ENCODE measurements around the gene SPINK8. TPM values are rescaled to one million over a fixed set of nuclear protein-coding genes. Genes with fewer than 3 reads are reported as not detected.

Gene SPINK8
- total RNA-seq, 5 donors from 2014 or later (not counting 1 experiment from before 2014, with no cell fraction given), result not detected

Other genes starting within 250 kb of the SPINK8 start
- gene CDC25A, start 145.2 kb downstream of the SPINK8 start, total RNA-seq, result 1 to 10 TPM in 1 of 5 donors, under 1 TPM in 4; 0.28 to 1.1 (median 0.44) TPM
- not detected for gene CAMP, start 110.2 kb downstream of the SPINK8 start, total RNA-seq
- gene ZNF589, start 92.6 kb downstream of the SPINK8 start, total RNA-seq, result 10 to 100 TPM; 34.4 to 47.6 (median 44.2) TPM
- 10 to 100 TPM; 15.2 to 38.0 (median 31.8) TPM for gene NME6, start 32.3 kb downstream of the SPINK8 start, total RNA-seq
- not detected for gene FBXW12, start 38.6 kb upstream of the SPINK8 start, total RNA-seq
- 1 to 10 TPM; 2.5 to 6.9 (median 5.9) TPM for gene PLXNB1, start 96.4 kb upstream of the SPINK8 start, total RNA-seq
- gene CCDC51, start 106.5 kb upstream of the SPINK8 start, total RNA-seq, result 1 to 10 TPM; 5.0 to 7.9 (median 6.4) TPM
- 100 to 1,000 TPM; 216 to 245 (median 229) TPM for gene TMA7, start 106.6 kb upstream of the SPINK8 start, total RNA-seq
- gene ATRIP, start 113.1 kb upstream of the SPINK8 start, total RNA-seq, result 10 to 100 TPM in 3 of 5 donors, 1 to 10 TPM in 2; 7.8 to 14.9 (median 12.8) TPM
- 100 to 1,000 TPM; 156 to 258 (median 217) TPM for gene SHISA5, start 170.5 kb upstream of the SPINK8 start, total RNA-seq
- 1 to 10 TPM; 1.8 to 4.2 (median 2.4) TPM for gene PFKFB4, start 223.1 kb upstream of the SPINK8 start, total RNA-seq
- under 1 TPM in 1 of 5 donors, not detected in 4; 0.16 TPM for gene UCN2, start 230.1 kb upstream of the SPINK8 start, total RNA-seq

Measured in T-cell (primary cell).